A549 (cell line): ENCODE measurements around the gene MCTP1. TPM values are rescaled to one million over a fixed set of nuclear protein-coding genes. Genes with fewer than 3 reads are reported as not detected.

Source experiments
- ATAC-seq, 2 experiments: fragments of 200-7000 bp in 1 of 2; fragments of >200 bp in 1 of 2; cut with Nextera tagmentation in 1 of 2; cut with Tn5 transposase in 1 of 2; 3 replicates each; pipeline versions ENCODE4 v1.8.0 to v1.9.1; 2018 to 2020; ENCODE audit warnings: mild to moderate bottlenecking in 1 of 2, moderate library complexity in 1 of 2
- CTCF ChIA-PET: fragments of 300-600 bp; sonication (Branson Sonifier 250); formaldehyde crosslinking; extraction: SDS; loops from one replicate; lab custom pipeline; 2021; ENCODE audit warnings: antibody characterized with exemption, inconsistent platforms; lab: Yijun Ruan, JAX
- POLR2A ChIA-PET: fragments of 350-600 bp; formaldehyde crosslinking; extraction: SDS; loops from one replicate; lab custom pipeline; 2021; ENCODE audit warnings: antibody characterized with exemption, inconsistent platforms; lab: Yijun Ruan, JAX
- DNase-seq, 2 experiments: peaks; one replicate each; pipeline versions ENCODE4 v3.0.0 to v3.0.0-alpha.2; 2011 to 2016; ENCODE audit warnings: low read depth in 1 of 2, low spot score in 1 of 2
- FAIRE-seq: peaks from 2 replicates; lab custom pipeline; 2011; peaks lifted over from hg19 to GRCh38; lab: Jason Lieb, UNC
- H3K27ac ChIP-seq, 2 experiments: fragments of >200 bp; sonication (Bioruptor Twin); formaldehyde crosslinking; 3 replicates each; pipeline ENCODE4 v1.5.1; 2016 to 2017
- H3K4me1 ChIP-seq: fragments of >200 bp; sonication (Bioruptor Twin); formaldehyde crosslinking; 3 replicates; pipeline ENCODE4 v1.6.1; 2016
- H3K4me2 ChIP-seq: fragments of >200 bp; sonication (Bioruptor Twin); formaldehyde crosslinking; 3 replicates; pipeline ENCODE4 v1.6.1; 2016
- H3K4me3 ChIP-seq: fragments of >200 bp; sonication (Bioruptor Twin); formaldehyde crosslinking; 3 replicates; pipeline ENCODE4 v1.5.1; 2016
- H3K9me3 ChIP-seq: fragments of >200 bp; sonication (Bioruptor Twin); formaldehyde crosslinking; 3 replicates; pipeline ENCODE4 v1.6.1; 2016
- ATOH8 ChIP-seq: fragments of 250-450 bp; sonication (Bioruptor Pico); IDR thresholded peaks from 2 replicates; pipeline ENCODE4 v1.5.0; 2020; ENCODE audit warnings: low read depth, mild to moderate bottlenecking, moderate library complexity
- BCL3 ChIP-seq: fragments of >200 bp; sonication (Bioruptor Twin); formaldehyde crosslinking; IDR thresholded peaks from 3 replicates; pipeline ENCODE4 v1.6.1; 2016
- CHD2 ChIP-seq: fragments of 150-350 bp; IDR thresholded peaks from 2 replicates; pipeline ENCODE4 v1.6.1; 2014; ENCODE audit warnings: low read length; ENCODE audit not compliant: partially characterized antibody
- E2F6 ChIP-seq: IDR thresholded peaks from 2 replicates; pipeline ENCODE4 v1.6.1; 2012; ENCODE audit warnings: low read depth, borderline replicate concordance
- EHMT2 ChIP-seq: fragments of 200-600 bp; sonication (generic); IDR thresholded peaks from 2 replicates; pipeline ENCODE4 v1.6.1; 2016; ENCODE audit warnings: antibody characterized with exemption, low read depth, mild to moderate bottlenecking, moderate library complexity
- FOXS1 ChIP-seq: fragments of 250-450 bp; sonication (Bioruptor Pico); IDR thresholded peaks from 2 replicates; pipeline ENCODE4 v1.5.0; 2020; ENCODE audit warnings: mild to moderate bottlenecking, moderate library complexity
- HDAC2 ChIP-seq: fragments of 200-600 bp; sonication (generic); IDR thresholded peaks from 2 replicates; pipeline ENCODE4 v1.6.1; 2016
- HES2 ChIP-seq: fragments of >200 bp; sonication (Bioruptor Twin); formaldehyde crosslinking; IDR thresholded peaks from 2 replicates; pipeline ENCODE4 v1.6.1; 2016
- HMGXB4 ChIP-seq: fragments of 250-450 bp; sonication (Bioruptor Pico); IDR thresholded peaks from 2 replicates; pipeline ENCODE4 v1.5.0; 2021; ENCODE audit warnings: mild to moderate bottlenecking, moderate library complexity, borderline replicate concordance
- MAFK ChIP-seq: fragments of 450-650 bp; IDR thresholded peaks from 2 replicates; pipeline ENCODE4 v1.6.1; 2014; ENCODE audit not compliant: partially characterized antibody
- MAZ ChIP-seq: fragments of 150-350 bp; IDR thresholded peaks from 2 replicates; pipeline ENCODE4 v1.6.1; 2014; ENCODE audit warnings: antibody characterized with exemption, low read depth, low read length, borderline replicate concordance
- NR3C1 ChIP-seq: fragments of >200 bp; sonication (Bioruptor Twin); formaldehyde crosslinking; IDR thresholded peaks from 3 replicates; pipeline ENCODE4 v1.6.1; 2017
- PBX3 ChIP-seq: IDR thresholded peaks from 2 replicates; pipeline ENCODE4 v1.6.1; 2012
- POLR2A ChIP-seq: IDR thresholded peaks from 2 replicates; pipeline ENCODE4 v1.6.1; 2012; ENCODE audit warnings: mild to moderate bottlenecking, low read length
- RAD21 ChIP-seq, 2 experiments: fragments of >200 bp in 1 of 2; sonication (Bioruptor Twin) in 1 of 2; formaldehyde crosslinking in 1 of 2; IDR thresholded peaks in 1 of 2; conservative IDR thresholded peaks in 1 of 2; 2 replicates in 1 of 2; 3 replicates in 1 of 2; pipeline ENCODE4 v1.6.1; 2012 to 2018; ENCODE audit warnings: inconsistent platforms in 1 of 2
- RARB ChIP-seq: fragments of 250-450 bp; sonication (Bioruptor Pico); IDR thresholded peaks from 2 replicates; pipeline ENCODE4 v1.8.0; 2021; ENCODE audit warnings: mild to moderate bottlenecking, moderate library complexity
- SREBF2 ChIP-seq: fragments of 450-650 bp; IDR thresholded peaks from 2 replicates; pipeline ENCODE4 v1.6.1; 2014; ENCODE audit warnings: mild to moderate bottlenecking, moderate library complexity
- TP53 ChIP-seq: fragments of 250-450 bp; sonication (Bioruptor Pico); IDR thresholded peaks from 2 replicates; pipeline ENCODE4 v1.5.0; 2021; ENCODE audit warnings: mild to moderate bottlenecking, moderate library complexity
- USF2 ChIP-seq: fragments of 450-650 bp; IDR thresholded peaks from 2 replicates; pipeline ENCODE4 v1.6.1; 2014; ENCODE audit warnings: antibody characterized with exemption
- ZFP36 ChIP-seq: fragments of 450-650 bp; IDR thresholded peaks from 2 replicates; pipeline ENCODE4 v1.6.1; 2014; ENCODE audit warnings: borderline replicate concordance; ENCODE audit not compliant: partially characterized antibody
- ZSCAN20 ChIP-seq: fragments of 250-450 bp; sonication (Bioruptor Pico); IDR thresholded peaks from 2 replicates; pipeline ENCODE4 v1.8.0; 2022; ENCODE audit warnings: mild to moderate bottlenecking, moderate library complexity
- WGBS: methylation state at CpG from one replicate; pipeline ENCODE4 v1.1.6; 2017; ENCODE audit errors: missing lambda C conversion rate; 5-methylcytosine and 5-hydroxymethylcytosine counted together
- polyA plus RNA-seq, 4 experiments: library from polyadenylated mRNA; depleted of rRNA in 3 of 4; stranded (reverse); fragments of >200 nt; fragmentation: RNase III in 1 of 4; extraction: RNeasy Plus Mini Kit Qiagen cat#74134 plus additional on column Dnase treatment in 1 of 4; gene quantifications; 2 replicates in 3 of 4; 3 replicates in 1 of 4; pipeline ENCODE4 v1.2.3, GENCODE V29; 2011 to 2017

The MCTP1 gene
- polyA plus RNA-seq, 2 of the 4 experiments (the other 2 are of a cell fraction) = 5.4 to 6.9 TPM

- Histone ChIP-seq H3K27ac (no peak overlapping the region), H3K4me3 (no peak overlapping the region), H3K4me2 (no peak overlapping the region), H3K4me1 (no peaks in the 10 kb centered on the region), H3K9me3 (no peaks in the 10 kb centered on the region)
- DNase-seq (no peak), ATAC-seq (no peak), FAIRE-seq (no peak)
- 43% methylated on average over 2 of the region's 2 CpGs for WGBS
- TF ChIP-seq ATOH8 (CRISPR knock-in tag) (no peak), ZFP36 (no peak), MAFK (no peak), HMGXB4 (CRISPR knock-in tag) (no peak), USF2 (no peak), MAZ (no peak), EHMT2 (no peak), RARB (CRISPR knock-in tag) (no peak)
- ChIA-PET POLR2A (no interaction called here), CTCF (no interaction called here)
Measured at GRCh38 chr5:95018946-95019345, 265.9 kb downstream of the MCTP1 start.

- ChIA-PET CTCF (no interaction called here), POLR2A (no interaction called here)
- Histone ChIP-seq H3K27ac (no peak overlapping the region), H3K9me3 (no peaks in the 10 kb centered on the region), H3K4me3 (no peak overlapping the region), H3K4me2 (no peak overlapping the region), H3K4me1 (no peaks in the 10 kb centered on the region)
- FAIRE-seq (no peak), DNase-seq (no peak), ATAC-seq (no peak)
- WGBS = 51% methylated on average over 1 of the region's 1 CpG
- TF ChIP-seq POLR2A (no peak), MAFK (no peak), RAD21 (conservative IDR thresholded peaks at IDR 0.05 in 1 of 2, IDR thresholded peaks at IDR 0.05 in 1 of 2) (no peak), HES2 (no peak), TP53 (CRISPR knock-in tag) (no peak), FOXS1 (CRISPR knock-in tag) (no peak), RARB (CRISPR knock-in tag) (no peak), ZSCAN20 (CRISPR knock-in tag) (no peak), NR3C1 (no peak), SREBF2 (no peak), E2F6 (no peak), PBX3 (no peak), HDAC2 (no peak), CHD2 (no peak), BCL3 (no peak)
Measured at GRCh38 chr5:95018511-95018910, 266.4 kb downstream of the MCTP1 start.
